Retina (tissue), 1 donor: ENCODE data around the gene PPM1F.
"Not testable (repeated sequence)": the region's sequence is repeated elsewhere in the genome, so short reads cannot be mapped to it uniquely, and the experiment has no call there.

Source experiments
- DNase-seq: peaks from one replicate; pipeline ENCODE4 v3.0.0-alpha.2; 2016

PPM1F gene

DNA sequence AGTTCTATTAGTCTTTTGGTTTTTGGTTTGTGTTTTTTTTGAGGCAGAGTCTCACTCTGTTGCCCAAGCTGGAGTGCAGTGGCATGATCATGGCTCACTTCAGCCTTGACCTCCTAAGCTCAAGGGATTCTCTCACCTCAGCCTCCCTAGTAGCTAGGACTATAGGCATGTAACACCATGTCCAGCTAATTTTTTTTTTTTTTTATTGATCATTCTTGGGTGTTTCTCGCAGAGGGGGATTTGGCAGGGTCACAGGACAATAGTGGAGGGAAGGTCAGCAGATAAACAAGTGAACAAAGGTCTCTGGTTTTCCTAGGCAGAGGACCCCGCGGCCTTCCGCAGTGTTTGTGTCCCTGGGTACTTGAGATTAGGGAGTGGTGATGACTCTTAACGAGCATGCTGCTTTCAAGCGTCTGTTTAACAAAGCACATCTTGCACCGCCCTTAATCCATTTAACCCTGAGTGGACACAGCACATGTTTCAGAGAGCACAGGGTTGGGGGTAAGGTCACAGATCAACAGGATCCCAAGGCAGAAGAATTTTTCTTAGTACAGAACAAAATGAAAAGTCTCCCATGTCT, 69.8 kb downstream of the PPM1F start:
- not testable (repeated sequence) for DNase-seq

DNA sequence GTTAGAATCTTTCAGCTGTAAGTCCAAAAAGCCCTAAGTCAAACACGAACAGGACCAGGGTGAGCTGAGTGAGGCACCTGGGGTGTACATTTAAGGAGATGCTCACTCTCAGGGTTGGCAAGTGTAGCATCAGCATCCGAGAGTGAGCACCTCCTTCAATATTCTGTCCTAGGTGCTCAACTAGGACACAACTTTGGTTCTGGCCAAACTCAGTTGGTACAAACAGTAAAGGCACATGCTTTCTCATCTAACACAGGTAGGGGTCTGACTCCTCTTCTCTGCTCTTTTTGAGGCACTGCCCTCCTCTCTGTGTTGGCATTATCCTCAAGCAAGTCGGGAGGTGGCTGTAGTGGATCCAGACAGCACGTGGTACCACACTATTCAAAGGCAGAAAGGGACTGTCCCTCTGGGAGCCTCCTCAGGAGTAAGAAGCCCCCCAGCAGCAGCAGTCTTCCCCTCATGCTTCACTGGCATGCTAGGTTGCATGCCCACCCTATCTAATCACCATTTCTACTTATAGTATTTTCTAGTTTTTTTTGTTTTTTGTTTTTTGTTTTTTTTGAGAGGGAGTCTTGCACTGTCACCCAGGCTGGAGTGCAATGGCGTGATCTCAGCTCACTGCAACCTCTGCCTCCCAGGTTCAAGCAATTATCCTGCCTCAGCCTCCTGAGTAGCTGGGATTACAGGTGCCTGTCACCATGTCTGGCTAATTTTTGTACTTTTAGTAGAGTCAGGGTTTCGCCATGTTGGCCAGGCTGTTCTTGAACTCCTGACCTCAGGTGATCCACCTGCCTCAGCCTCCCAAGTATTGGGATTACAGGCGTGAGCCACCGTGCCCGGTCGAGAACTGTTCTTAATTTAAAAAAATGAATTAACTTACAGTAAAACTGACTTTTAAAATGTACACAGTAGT, 70.6 kb downstream of the PPM1F start:
- no peak for DNase-seq

DNA sequence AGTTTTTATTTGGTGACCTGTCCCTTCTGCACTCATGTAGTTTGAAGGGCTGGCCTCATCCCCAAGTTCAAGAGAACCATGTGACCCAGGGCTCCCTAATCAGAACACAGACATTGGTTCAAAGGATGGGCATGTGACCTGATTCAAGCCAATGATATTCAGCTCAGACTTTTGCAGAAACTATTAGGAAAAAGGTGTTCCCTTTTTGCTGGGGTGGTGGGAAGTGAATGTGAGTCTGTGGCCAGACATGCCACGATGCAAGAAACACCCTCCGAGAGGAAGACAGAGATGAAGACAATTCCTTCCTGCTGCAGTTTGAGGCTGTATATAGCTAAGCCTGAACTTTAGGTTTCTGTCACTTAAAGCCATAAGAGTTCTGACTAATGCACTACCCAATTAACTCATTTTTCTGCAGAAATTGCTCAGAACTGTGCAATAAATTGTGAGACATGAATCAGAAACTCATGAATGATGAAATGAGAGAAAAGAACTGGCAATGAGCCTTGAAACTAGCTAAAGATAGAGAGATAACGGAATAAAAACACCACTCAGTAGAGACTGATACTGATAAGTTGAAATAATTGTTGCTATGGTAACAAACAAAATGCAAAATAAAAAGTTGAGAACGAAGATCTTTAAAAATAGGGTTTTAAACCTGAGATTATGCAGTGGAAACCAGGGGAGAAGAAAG, 76.0 kb downstream of the PPM1F start:
- DNase-seq, result no peak

DNA sequence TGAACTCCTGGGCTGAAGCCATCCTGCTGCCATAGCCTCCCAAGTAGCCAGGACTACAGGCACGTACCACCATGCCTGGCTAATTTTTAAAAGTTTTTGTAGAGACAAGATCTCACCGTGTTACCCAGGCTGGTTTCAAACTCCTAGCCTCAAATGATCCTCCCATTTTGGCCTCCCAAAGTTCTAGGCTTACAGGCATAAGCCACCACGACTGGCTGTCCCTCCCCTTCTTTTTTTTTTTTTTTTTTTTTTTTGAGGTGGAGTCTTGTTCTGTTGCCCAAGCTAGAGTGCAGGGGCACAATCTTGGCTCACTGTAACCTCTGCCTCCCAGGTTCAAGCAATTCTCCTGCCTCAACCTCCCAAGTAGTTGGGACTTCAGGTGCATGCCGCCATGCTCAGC, 77.7 kb downstream of the PPM1F start:
- DNase-seq, result not testable (repeated sequence)

DNA sequence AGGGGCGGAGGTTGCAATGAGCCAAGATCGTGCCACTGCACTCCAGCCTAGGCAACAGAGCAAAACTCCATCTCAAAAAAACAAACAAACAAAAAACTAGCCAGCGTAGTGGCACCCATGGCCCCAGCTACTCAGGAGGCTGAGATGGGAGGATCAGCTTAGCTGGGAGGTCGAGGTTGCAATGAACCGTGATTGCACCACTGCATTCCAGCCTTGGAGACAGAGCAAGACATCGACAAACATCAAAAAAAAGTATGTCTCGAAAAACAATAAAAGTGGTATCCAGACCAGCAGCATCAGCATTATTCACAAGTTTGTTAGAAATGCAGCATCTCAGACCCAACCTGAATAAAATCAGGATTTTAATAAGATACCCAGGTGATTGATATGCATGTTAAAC, 79.0 kb downstream of the PPM1F start:
- no peak for DNase-seq

DNA sequence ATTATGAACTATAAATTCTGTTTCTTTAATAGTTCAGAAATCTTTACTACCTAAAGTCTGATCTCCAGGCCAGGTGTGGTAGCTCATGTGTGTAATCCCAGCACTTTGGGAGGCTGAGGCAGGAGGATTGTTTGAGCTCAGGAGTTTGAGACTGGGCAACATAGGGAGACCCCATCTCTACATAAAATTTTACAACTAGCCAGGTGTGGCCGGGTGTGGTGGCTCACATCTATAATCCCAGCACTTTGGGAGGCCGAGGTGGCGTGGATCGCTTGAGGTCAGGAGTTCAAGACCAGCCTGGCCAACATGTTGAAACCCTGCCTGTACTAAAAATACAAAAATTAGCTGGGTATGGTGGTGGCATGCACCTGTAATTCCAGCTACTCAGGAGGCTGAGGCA, 79.9 kb downstream of the PPM1F start:
- not testable (repeated sequence) for DNase-seq
